GM12878 (cell line): ENCODE data around the gene XRCC4. TPM values are rescaled to one million over a fixed set of nuclear protein-coding genes. Genes with fewer than 3 reads are reported as not detected.

Experiments used
- ATAC-seq: fragments of 200-7000 bp; cut with Tn5 transposase; 3 replicates; pipeline ENCODE4 v1.9.1; 2020; ENCODE audit warnings: mild to moderate bottlenecking, moderate library complexity
- BruUV-seq: library from RNA; stranded (reverse); fragments of 400-500 nt; replicated peaks from 2 replicates; lab custom pipeline; 2021; lab: Mats Ljungman, UMichigan
- CTCF ChIA-PET: fragments of 300-600 bp; sonication (Branson Sonifier 250); formaldehyde crosslinking; extraction: SDS; loops from one replicate; lab custom pipeline; 2021; ENCODE audit warnings: inconsistent platforms; lab: Yijun Ruan, JAX
- POLR2A ChIA-PET: fragments of 350-600 bp; formaldehyde crosslinking; extraction: SDS; loops from one replicate; lab custom pipeline; 2021; ENCODE audit warnings: inconsistent platforms; lab: Charles Lee
- RAD21 ChIA-PET: fragments of 300-600 bp; sonication (Branson Sonifier 250); formaldehyde crosslinking; loops from one replicate; lab custom pipeline; 2023; ENCODE audit warnings: antibody characterized with exemption; ENCODE audit not compliant: unreplicated experiment; lab: Charles Lee
- SMC1A ChIA-PET: fragments of 300-600 bp; sonication (Branson Sonifier 250); formaldehyde crosslinking; loops from one replicate; lab custom pipeline; 2023; ENCODE audit not compliant: unreplicated experiment, uncharacterized antibody; lab: Charles Lee
- DNase-seq: peaks from one replicate; pipeline ENCODE4 v3.0.0-alpha.2; 2011; ENCODE audit warnings: low read depth, low spot score
- FAIRE-seq: peaks from 3 replicates; lab custom pipeline; 2011; peaks lifted over from hg19 to GRCh38; lab: Jason Lieb, UNC
- H2AFZ ChIP-seq: 2 replicates; pipeline ENCODE4 v1.6.0; 2011; ENCODE audit warnings: low read depth, low read length, control low read depth; ENCODE audit not compliant: control insufficient read depth
- H3K27ac ChIP-seq: 2 replicates; pipeline ENCODE4 v1.5.1; 2011; ENCODE audit warnings: control low read depth; ENCODE audit not compliant: control insufficient read depth, insufficient read depth
- H3K27me3 ChIP-seq, 2 experiments: replicated peaks in 1 of 2; 2 replicates each; pipeline versions ENCODE4 v1.6.0 to v1.6.1; 2011; ENCODE audit warnings: low read length in 1 of 2; ENCODE audit not compliant: control insufficient read depth in 2 of 2, insufficient read depth in 2 of 2
- H3K36me3 ChIP-seq, 2 experiments: 2 replicates each; pipeline ENCODE4 v1.5.1; 2011; ENCODE audit warnings: low read length in 1 of 2; ENCODE audit not compliant: control insufficient read depth in 2 of 2, insufficient read depth in 2 of 2
- H3K4me1 ChIP-seq: 2 replicates; pipeline ENCODE4 v1.6.1; 2011; ENCODE audit warnings: mild to moderate bottlenecking, low read length, moderate library complexity, mixed read lengths; ENCODE audit not compliant: control insufficient read depth, insufficient read depth
- H3K4me2 ChIP-seq: 2 replicates; pipeline ENCODE4 v1.6.0; 2011; ENCODE audit warnings: control low read depth; ENCODE audit not compliant: control insufficient read depth, insufficient read depth
- H3K4me3 ChIP-seq: fragments of 200-600 bp; sonication (generic); 2 replicates; pipeline ENCODE4 v1.5.1; 2016
- H3K79me2 ChIP-seq: 2 replicates; pipeline ENCODE4 v1.6.0; 2011; ENCODE audit warnings: low read length; ENCODE audit not compliant: control insufficient read depth, insufficient read depth
- H3K9ac ChIP-seq: 2 replicates; pipeline ENCODE4 v1.8.0; 2011; ENCODE audit warnings: low read length, control low read depth, mixed read lengths; ENCODE audit not compliant: control insufficient read depth, insufficient read depth
- H3K9me3 ChIP-seq: replicated peaks from 3 replicates; pipeline ENCODE4 v1.5.1; 2011; ENCODE audit warnings: mild to moderate bottlenecking, low read length; ENCODE audit not compliant: control insufficient read depth, insufficient read depth
- H4K20me1 ChIP-seq: 2 replicates; pipeline ENCODE4 v1.6.0; 2011; ENCODE audit not compliant: control insufficient read depth, insufficient read depth
- CREB1 ChIP-seq: IDR thresholded peaks from 2 replicates; pipeline ENCODE4 v1.6.1; 2012; ENCODE audit warnings: low read depth, mild to moderate bottlenecking, inconsistent platforms
- HDAC6 ChIP-seq: fragments of 200-600 bp; sonication (generic); IDR thresholded peaks from one replicate; pipeline ENCODE4 v1.8.0; 2017; ENCODE audit warnings: antibody characterized with exemption; ENCODE audit not compliant: unreplicated experiment
- IKZF2 ChIP-seq, 2 experiments: fragments of 450-650 bp; IDR thresholded peaks; 2 replicates each; pipeline ENCODE4 v1.6.1; 2017; ENCODE audit warnings: mild to moderate bottlenecking in 2 of 2, moderate library complexity in 2 of 2
- KAT2A ChIP-seq: conservative IDR thresholded peaks from 2 replicates; pipeline ENCODE4 v1.6.1; 2011; ENCODE audit warnings: low read depth, low read length; ENCODE audit not compliant: control insufficient read depth
- MYC ChIP-seq: IDR thresholded peaks from 2 replicates; pipeline ENCODE4 v1.6.1; 2011; ENCODE audit warnings: mild to moderate bottlenecking, low read length, moderate library complexity, inconsistent platforms; ENCODE audit not compliant: insufficient read depth, insufficient replicate concordance, insufficient read length, severe bottlenecking
- NFYB ChIP-seq: IDR thresholded peaks from 2 replicates; pipeline ENCODE4 v1.6.1; 2011; ENCODE audit warnings: low read depth, mild to moderate bottlenecking, low read length, improper control_type of control experiment, moderate library complexity; ENCODE audit not compliant: insufficient read depth
- NR2C1 ChIP-seq: fragments of 450-650 bp; IDR thresholded peaks from 2 replicates; pipeline ENCODE4 v1.6.1; 2017; ENCODE audit warnings: antibody characterized with exemption, mild to moderate bottlenecking, moderate library complexity
- PAX5 ChIP-seq: IDR thresholded peaks from 2 replicates; pipeline ENCODE4 v1.6.1; 2011; ENCODE audit warnings: low read depth, low read length, borderline replicate concordance
- ZNF274 ChIP-seq: IDR thresholded peaks from one replicate; pipeline ENCODE4 v1.8.0; 2011; ENCODE audit not compliant: insufficient read length, insufficient read depth
- in situ Hi-C: fragments of 300-500 bp; cut with MboI; formaldehyde crosslinking; loops from 9 replicates; pipeline ENCODE4 v1.14.3; 2018; ENCODE audit warnings: mixed read lengths
- intact Hi-C: fragments of 100-400 bp; cut with micrococcal nuclease; formaldehyde crosslinking; loops from one replicate; pipeline ENCODE4 v1.14.2; 2022; ENCODE audit not compliant: unreplicated experiment
- polyA plus RNA-seq, 11 experiments: library from polyadenylated mRNA; depleted of rRNA in 4 of 11; unstranded in 6 of 11; stranded (reverse) in 5 of 11; fragments of >200 nt; fragmentation: Nextera tagmentation in 4 of 11; fragmentation: Illumina TruSeq in 1 of 11; extraction: Ambion mirVana in 4 of 11; extraction: Trizol in 1 of 11; gene quantifications; 1 replicate in 1 of 11; 2 replicates in 10 of 11; pipeline versions ENCODE4 v1.2.1 to v1.2.3, GENCODE V29; 2011 to 2016; ENCODE audit warnings: inconsistent platforms in 2 of 11, missing spikeins in 2 of 11, low read depth in 1 of 11
- total RNA-seq, 4 experiments: library from RNA; depleted of rRNA in 3 of 4; stranded (reverse); fragments of >200 nt in 3 of 4; fragmentation: Illumina TruSeq in 1 of 4; extraction: Trizol in 1 of 4; gene quantifications; 2 replicates each; pipeline versions ENCODE4 v1.2.1 to v1.2.3, GENCODE V29; 2013 to 2021
- TF ChIP-seq, protein P1 (sequence below): IDR thresholded peaks from 2 replicates; pipeline ENCODE4 v1.6.1; 2012; ENCODE audit warnings: low read depth, low read length, improper control_type of control experiment
- TF ChIP-seq, protein P2 (sequence below): fragments of 450-650 bp; IDR thresholded peaks from 2 replicates; pipeline ENCODE4 v1.6.1; 2017; ENCODE audit warnings: low read depth, mild to moderate bottlenecking, moderate library complexity

XRCC4 gene
- total and polyA plus RNA-seq, 10 of the 15 experiments (the other 5 are each of a cell fraction or from before 2014, with no cell fraction given): 12.1 to 53.6 (median 25.8) TPM

DNA sequence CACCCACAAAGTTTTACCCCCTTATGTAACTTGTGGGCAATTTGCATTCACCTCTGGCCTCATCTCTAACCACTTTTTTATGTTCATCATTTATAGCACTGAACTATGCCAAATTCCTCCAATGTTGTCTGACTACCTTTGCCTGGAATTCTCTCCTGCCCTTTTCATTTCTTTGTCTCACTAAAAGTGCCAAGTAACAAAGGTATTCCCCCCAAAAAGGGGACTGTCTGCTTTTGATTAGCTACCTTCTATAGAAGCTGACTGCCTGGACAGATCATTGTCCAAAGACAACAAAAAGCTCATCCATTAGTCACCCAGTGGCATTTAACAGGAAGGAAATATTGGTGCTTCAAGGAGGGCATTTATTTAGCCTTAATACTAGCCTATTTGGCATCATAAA, 204.3 kb downstream of the XRCC4 start:
- Histone ChIP-seq H3K4me1 (no peaks in the 10 kb centered on the region), H3K36me3 (no peaks in the 10 kb centered on the region), H3K27me3 (no peaks in the 10 kb centered on the region), H3K9me3 (no peaks in the 10 kb centered on the region), H3K27ac (no peak overlapping the region), H3K4me3 (no peak overlapping the region), H3K79me2 (no peaks in the 10 kb centered on the region), H3K4me2 (no peak overlapping the region), H2AFZ (no peak overlapping the region), H4K20me1 (no peaks in the 10 kb centered on the region), H3K9ac (no peak overlapping the region)
- ChIA-PET SMC1A (interaction anchor here (0.7 to 1.7 kb wide), 4 partner anchors 10 to 250 kb away, joined by 3 to 6 read pairs (median 4); no protein-coding TSS in a partner anchor), CTCF (interaction anchor here (1.1 kb wide), 1 partner anchor 8 kb away, joined by 3 read pairs; no protein-coding TSS in a partner anchor), RAD21 (no interaction called here), POLR2A (no interaction called here)
- intact Hi-C loops (no loop called here), in situ Hi-C loops (no loop called here)
- TF ChIP-seq MYC (no peak), HDAC6 (no peak), NFYB (no peak), CREB1 (no peak), NR2C1 (no peak), IKZF2 (IDR thresholded peaks at IDR 0.05) (no peak), PAX5 (no peak), KAT2A (no peak), ZNF274 (no peak)
- TF ChIP-seq, protein P1, sequence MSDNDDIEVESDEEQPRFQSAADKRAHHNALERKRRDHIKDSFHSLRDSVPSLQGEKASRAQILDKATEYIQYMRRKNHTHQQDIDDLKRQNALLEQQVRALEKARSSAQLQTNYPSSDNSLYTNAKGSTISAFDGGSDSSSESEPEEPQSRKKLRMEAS: no peak
- TF ChIP-seq, protein P2, sequence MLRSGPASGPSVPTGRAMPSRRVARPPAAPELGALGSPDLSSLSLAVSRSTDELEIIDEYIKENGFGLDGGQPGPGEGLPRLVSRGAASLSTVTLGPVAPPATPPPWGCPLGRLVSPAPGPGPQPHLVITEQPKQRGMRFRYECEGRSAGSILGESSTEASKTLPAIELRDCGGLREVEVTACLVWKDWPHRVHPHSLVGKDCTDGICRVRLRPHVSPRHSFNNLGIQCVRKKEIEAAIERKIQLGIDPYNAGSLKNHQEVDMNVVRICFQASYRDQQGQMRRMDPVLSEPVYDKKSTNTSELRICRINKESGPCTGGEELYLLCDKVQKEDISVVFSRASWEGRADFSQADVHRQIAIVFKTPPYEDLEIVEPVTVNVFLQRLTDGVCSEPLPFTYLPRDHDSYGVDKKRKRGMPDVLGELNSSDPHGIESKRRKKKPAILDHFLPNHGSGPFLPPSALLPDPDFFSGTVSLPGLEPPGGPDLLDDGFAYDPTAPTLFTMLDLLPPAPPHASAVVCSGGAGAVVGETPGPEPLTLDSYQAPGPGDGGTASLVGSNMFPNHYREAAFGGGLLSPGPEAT: no peak
- FAIRE-seq (no peak), DNase-seq (no peak), ATAC-seq (no peak)
- no TSS peak for BruUV-seq
